Measurements from ENCODE around the gene TBC1D14. TPM values are rescaled to one million over a fixed set of nuclear protein-coding genes. Genes with fewer than 3 reads are reported as not detected.

Gene TBC1D14
- total RNA-seq, 1 donor = 34.0 TPM

GRCh38 chr4:7045961-7046921, 136.6 kb downstream of the TBC1D14 start:
- no peak for TF ChIP-seq CTCF (IDR thresholded peaks at IDR 0.05; ENCODE audit: insufficient read depth, low read length)
- DNase-seq (ENCODE audit: low read depth) = no peak
- no peak overlapping the region for H3K4me3 ChIP-seq (ENCODE audit: low read depth, low read length)

GRCh38 chr4:7046971-7047370, 137.3 kb downstream of the TBC1D14 start:
- H3K4me3 ChIP-seq (ENCODE audit: low read depth, low read length) = no peak overlapping the region
- no peak for TF ChIP-seq CTCF (IDR thresholded peaks at IDR 0.05; ENCODE audit: insufficient read depth, low read length)
- no peak for DNase-seq (ENCODE audit: low read depth)

DNA sequence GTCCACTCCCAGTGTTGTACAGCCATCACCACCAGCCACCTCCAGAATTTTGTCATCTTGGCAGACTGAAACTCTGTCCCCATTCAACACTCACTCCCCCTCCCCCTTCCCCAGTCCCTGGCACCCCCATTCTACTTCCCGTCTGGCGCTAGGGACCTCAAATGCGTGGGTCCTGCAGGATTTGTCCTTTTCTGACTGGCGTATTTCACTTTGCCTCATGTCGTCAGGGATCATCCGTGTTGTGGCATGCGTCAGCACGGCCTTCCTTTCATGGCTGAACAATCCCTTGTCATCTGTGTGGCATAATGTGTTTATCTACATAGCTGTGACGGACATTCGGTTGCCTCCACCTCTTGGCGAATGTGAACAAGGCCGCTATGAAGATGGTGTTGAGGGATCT, 139.0 kb downstream of the TBC1D14 start:
- no peak overlapping the region for H3K4me3 ChIP-seq (ENCODE audit: low read depth, low read length)
- no peak for DNase-seq (ENCODE audit: low read depth)
- no peak for TF ChIP-seq CTCF (IDR thresholded peaks at IDR 0.05; ENCODE audit: insufficient read depth, low read length)

DNA sequence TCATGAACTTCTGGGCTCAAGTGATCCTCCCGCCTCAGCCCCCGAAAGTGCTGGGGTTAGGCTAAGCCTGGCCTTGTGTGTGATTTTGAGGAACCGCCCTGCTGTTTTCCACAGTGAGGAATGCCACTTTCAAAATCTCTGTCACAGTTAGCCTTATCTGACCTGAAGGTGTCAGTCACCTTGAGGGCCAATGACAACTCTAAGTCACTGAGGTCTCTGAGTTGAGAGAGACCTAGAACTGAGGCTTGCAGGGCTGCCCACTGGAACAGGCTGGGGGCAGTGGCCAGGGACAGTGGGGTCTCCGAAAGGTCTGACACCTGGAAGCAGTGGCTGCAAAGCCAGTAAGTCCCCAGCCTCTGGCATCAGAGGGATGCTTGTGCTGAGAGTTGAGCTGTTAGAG, 139.7 kb downstream of the TBC1D14 start:
- DNase-seq (ENCODE audit: low read depth) = no peak
- TF ChIP-seq CTCF (IDR thresholded peaks at IDR 0.05; ENCODE audit: insufficient read depth, low read length) = no peak
- H3K4me3 ChIP-seq (ENCODE audit: low read depth, low read length) = no peak overlapping the region

- no peak overlapping the region for H3K4me3 ChIP-seq (ENCODE audit: low read depth, low read length)
- no peak for TF ChIP-seq CTCF (IDR thresholded peaks at IDR 0.05; ENCODE audit: insufficient read depth, low read length)
- no peak for DNase-seq (ENCODE audit: low read depth)
These were observed 140.1 kb downstream of the TBC1D14 start for GRCh38 chr4:7049739-7050138.

GRCh38 chr4:7050481-7051143, 141.0 kb downstream of the TBC1D14 start:
- DNase-seq (ENCODE audit: low read depth) = no peak
- no peak overlapping the region for H3K4me3 ChIP-seq (ENCODE audit: low read depth, low read length)
- no peak for TF ChIP-seq CTCF (IDR thresholded peaks at IDR 0.05; ENCODE audit: insufficient read depth, low read length)

Data from fibroblast of the aortic adventitia (primary cell).